ENCODE data around the gene CD68.

DNA sequence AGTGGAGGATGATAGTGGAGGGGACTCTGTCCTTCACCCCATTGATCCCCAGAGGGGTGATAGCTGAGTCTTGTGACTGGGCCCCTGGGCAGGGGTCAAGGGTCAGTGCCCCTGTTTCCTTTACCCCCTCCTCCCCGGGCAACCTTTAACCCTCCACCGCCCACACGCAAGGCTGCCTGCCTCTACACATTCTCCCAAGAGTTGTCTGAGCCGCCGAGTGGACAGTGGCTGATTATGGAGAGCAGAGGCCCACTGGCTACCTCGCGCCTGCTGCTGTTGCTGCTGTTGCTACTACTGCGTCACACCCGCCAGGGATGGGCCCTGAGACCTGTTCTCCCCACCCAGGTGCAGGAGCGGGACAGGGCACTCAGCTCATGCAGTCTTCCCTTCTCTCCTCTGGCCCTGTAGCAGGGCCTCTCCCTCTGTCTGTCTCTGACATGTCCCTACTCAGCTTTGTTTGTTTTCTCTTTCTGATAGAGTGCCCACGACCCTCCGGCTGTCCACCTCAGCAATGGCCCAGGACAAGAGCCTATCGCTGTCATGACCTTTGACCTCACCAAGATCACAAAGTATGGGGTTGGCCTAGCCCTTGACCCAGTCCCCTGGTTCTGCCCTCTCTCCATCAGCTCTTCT, 50.6 kb downstream of the CD68 start, which contains the start of gene SHBG:
- no peak for TF ChIP-seq POLR2A (IDR thresholded peaks at IDR 0.05)
- TF ChIP-seq, protein P1, sequence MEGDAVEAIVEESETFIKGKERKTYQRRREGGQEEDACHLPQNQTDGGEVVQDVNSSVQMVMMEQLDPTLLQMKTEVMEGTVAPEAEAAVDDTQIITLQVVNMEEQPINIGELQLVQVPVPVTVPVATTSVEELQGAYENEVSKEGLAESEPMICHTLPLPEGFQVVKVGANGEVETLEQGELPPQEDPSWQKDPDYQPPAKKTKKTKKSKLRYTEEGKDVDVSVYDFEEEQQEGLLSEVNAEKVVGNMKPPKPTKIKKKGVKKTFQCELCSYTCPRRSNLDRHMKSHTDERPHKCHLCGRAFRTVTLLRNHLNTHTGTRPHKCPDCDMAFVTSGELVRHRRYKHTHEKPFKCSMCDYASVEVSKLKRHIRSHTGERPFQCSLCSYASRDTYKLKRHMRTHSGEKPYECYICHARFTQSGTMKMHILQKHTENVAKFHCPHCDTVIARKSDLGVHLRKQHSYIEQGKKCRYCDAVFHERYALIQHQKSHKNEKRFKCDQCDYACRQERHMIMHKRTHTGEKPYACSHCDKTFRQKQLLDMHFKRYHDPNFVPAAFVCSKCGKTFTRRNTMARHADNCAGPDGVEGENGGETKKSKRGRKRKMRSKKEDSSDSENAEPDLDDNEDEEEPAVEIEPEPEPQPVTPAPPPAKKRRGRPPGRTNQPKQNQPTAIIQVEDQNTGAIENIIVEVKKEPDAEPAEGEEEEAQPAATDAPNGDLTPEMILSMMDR (IDR thresholded peaks at IDR 0.05), result no peak
